ENCODE data around the gene GPR157. TPM values are rescaled to one million over a fixed set of nuclear protein-coding genes. Genes with fewer than 3 reads are reported as not detected.

Gene GPR157
- total RNA-seq: 1 to 10 TPM; 2.8 to 4.4 (median 4.0) TPM

GRCh38 chr1:9128520-9129265, at the start of gene GPR157:
Gene GPR157, minus strand, starts transcription at chr1:9129102. Its CDS starts 75 bp downstream, at chr1:9129027.
- TF ChIP-seq POLR2AphosphoS5 (IDR thresholded peaks at IDR 0.05): peak; percentile 23
- peak; percentile 70 to 77 for TF ChIP-seq POLR2A (IDR thresholded peaks at IDR 0.05)
- no peak for TF ChIP-seq EP300 (IDR thresholded peaks at IDR 0.05)
- peak in 2 of 4 experiments; percentile 9 to 35 for TF ChIP-seq CTCF (IDR thresholded peaks at IDR 0.05)
- peak; percentile 89 for ATAC-seq
- WGBS, 2 donors (ENCODE audit: low coverage in 1 of 2): 0% methylated on average over 15 of the region's 92 CpGs; no CpG with 5 or more reads in 1 of the 2 donors

DNA sequence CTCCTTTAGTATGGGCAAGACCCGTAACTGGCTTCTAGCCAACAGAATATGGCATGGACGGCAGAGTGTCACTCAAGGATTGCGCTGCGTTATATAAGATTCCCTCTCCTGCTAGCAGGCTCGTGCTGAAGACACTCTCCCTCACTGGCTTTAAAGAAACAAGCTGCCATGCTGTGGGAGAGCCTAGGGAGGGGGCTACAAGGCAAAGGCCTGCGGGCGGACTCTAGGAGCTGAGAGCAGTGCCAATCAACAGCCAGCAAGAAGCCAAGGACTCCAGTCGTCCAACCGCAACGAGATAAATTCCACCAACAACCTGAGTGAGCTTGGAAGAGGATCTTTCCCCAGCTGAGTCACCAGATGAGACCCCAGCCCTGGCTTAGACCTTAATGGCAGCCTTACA, 45.9 kb upstream of the GPR157 start:
- TF ChIP-seq POLR2AphosphoS5 (IDR thresholded peaks at IDR 0.05) (no peak), POLR2A (IDR thresholded peaks at IDR 0.05) (no peak), CTCF (IDR thresholded peaks at IDR 0.05) (no peak), EP300 (IDR thresholded peaks at IDR 0.05) (no peak)
- no peaks in the 10 kb centered on the region for H3K27me3 ChIP-seq
- no peaks in the 10 kb centered on the region for H3K4me1 ChIP-seq
- no peak overlapping the region for H3K4me3 ChIP-seq
- no peaks in the 10 kb centered on the region for H3K36me3 ChIP-seq
- H3K27ac ChIP-seq: no peak overlapping the region
- H3K9me3 ChIP-seq: no peaks in the 10 kb centered on the region
- 76 to 100% methylated on average over 3 to 5 of the region's 10 CpGs for WGBS, 2 donors (ENCODE audit: low coverage in 1 of 2)
- no peak for ATAC-seq

More at GRCh38 chr1:9128520-9129265, at the start of gene GPR157:
- Histone ChIP-seq H3K36me3 (no peaks in the 10 kb centered on the region), H3K27ac (peak within 1 kb of the TSS; percentile 60 to 95 (median 93)), H3K4me3 (peak within 1 kb of the TSS; percentile 35 to 78), H3K27me3 (no peaks in the 10 kb centered on the region), H3K4me1 (peaks cover 0 to 31% (median 0%) of the 10 kb centered on the region in 3 donors), H3K9me3 (no peaks in the 10 kb centered on the region)

GRCh38 chr1:9174243-9174642, 45.3 kb upstream of the GPR157 start:
- no peaks in the 10 kb centered on the region for H3K4me1 ChIP-seq
- no peak for TF ChIP-seq POLR2A (IDR thresholded peaks at IDR 0.05)
- TF ChIP-seq POLR2AphosphoS5 (IDR thresholded peaks at IDR 0.05): no peak
- TF ChIP-seq CTCF (IDR thresholded peaks at IDR 0.05): no peak
- TF ChIP-seq EP300 (IDR thresholded peaks at IDR 0.05): no peak
- H3K27me3 ChIP-seq: no peaks in the 10 kb centered on the region
- no peaks in the 10 kb centered on the region for H3K36me3 ChIP-seq
- H3K4me3 ChIP-seq: no peak overlapping the region
- H3K27ac ChIP-seq: no peak overlapping the region
- 58 to 81% methylated on average over 2 to 4 of the region's 4 CpGs for WGBS, 2 donors (ENCODE audit: low coverage in 1 of 2)
- H3K9me3 ChIP-seq: no peaks in the 10 kb centered on the region
- ATAC-seq: no peak

GRCh38 chr1:9169601-9170137, 40.8 kb upstream of the GPR157 start:
- Histone ChIP-seq H3K36me3 (no peaks in the 10 kb centered on the region), H3K9me3 (no peaks in the 10 kb centered on the region), H3K27ac (no peak overlapping the region), H3K27me3 (no peaks in the 10 kb centered on the region), H3K4me1 (no peaks in the 10 kb centered on the region), H3K4me3 (no peak overlapping the region)
- no peak for ATAC-seq
- WGBS, 2 donors (ENCODE audit: low coverage in 1 of 2): 92% methylated on average over 9 of the region's 10 CpGs; no CpG with 5 or more reads in 1 of the 2 donors
- TF ChIP-seq POLR2A (IDR thresholded peaks at IDR 0.05) (no peak), POLR2AphosphoS5 (IDR thresholded peaks at IDR 0.05) (no peak), EP300 (IDR thresholded peaks at IDR 0.05) (no peak), CTCF (IDR thresholded peaks at IDR 0.05) (no peak)
